Right lobe of liver (tissue), 6 donors: ENCODE results near the gene UBAC2. TPM values are rescaled to one million over a fixed set of nuclear protein-coding genes. Genes with fewer than 3 reads are reported as not detected.
A peak's percentile ranks its signal among the peaks of the same experiment; 100 is the strongest.
"Not testable (repeated sequence)": the region's sequence is repeated elsewhere in the genome, so short reads cannot be mapped to it uniquely, and the experiment has no call there.

Experiments used
- ATAC-seq, 4 donors: fragments of 200-7000 bp; cut with Tn5 transposase; one replicate each; pipeline ENCODE4 v1.9.1; 2020; ENCODE audit warnings: mild to moderate bottlenecking in 4 of 4, moderate library complexity in 4 of 4
- DNase-seq, 3 donors: peaks; one replicate each; pipeline ENCODE4 v3.0.0-alpha.2; 2020
- H3K27ac ChIP-seq, 3 donors: fragments of 200-600 bp; one replicate each; pipeline ENCODE4 v1.8.0; 2022
- H3K27me3 ChIP-seq, 2 donors: fragments of 200-600 bp; one replicate each; pipeline ENCODE4 v1.8.0; 2022
- H3K36me3 ChIP-seq, 4 donors: fragments of 200-600 bp; sonication (generic) in 1 of 4; one replicate each; pipeline versions ENCODE4 v1.5.1 to v1.8.0; 2017 to 2022; ENCODE audit warnings: control low read depth in 1 of 4
- H3K4me1 ChIP-seq, 4 donors: fragments of 200-600 bp; sonication (generic) in 1 of 4; one replicate each; pipeline versions ENCODE4 v1.5.1 to v1.8.0; 2017 to 2022; ENCODE audit warnings: control low read depth in 1 of 4
- H3K4me3 ChIP-seq, 3 donors: fragments of 200-600 bp; one replicate each; pipeline ENCODE4 v1.8.0; 2022
- H3K9me3 ChIP-seq, 4 donors: fragments of 200-600 bp; sonication (generic) in 1 of 4; one replicate each; pipeline versions ENCODE4 v1.5.1 to v1.8.0; 2017 to 2022; ENCODE audit warnings: control low read depth in 1 of 4
- POLR2A ChIP-seq: fragments of 450-650 bp; IDR thresholded peaks from one replicate; pipeline ENCODE4 v1.6.1; 2017; ENCODE audit warnings: antibody characterized with exemption, mild to moderate bottlenecking
- WGBS: methylation state at CpG from one replicate; pipeline ENCODE4 v1.1.6; 2018; ENCODE audit warnings: low coverage, low lambda C conversion rate; ENCODE audit not compliant: insufficient coverage; ENCODE audit errors: missing lambda C conversion rate; 5-methylcytosine and 5-hydroxymethylcytosine counted together
- intact Hi-C, 2 donors: fragments of 100-400 bp; cut with DNase I; formaldehyde crosslinking; loops; one replicate each; pipeline versions ENCODE4 v1.11.2 to v1.14.1; 2022
- total RNA-seq, 6 experiments: library from RNA; depleted of rRNA in 2 of 6; stranded (reverse); fragments of >200 nt in 2 of 6; fragmentation: NEBNext Ultra II Directional in 3 of 6; extraction: Animal tissue kit (Norgen Biotek cat#: 25700) in 3 of 6; gene quantifications; one replicate each; pipeline versions ENCODE4 v1.1.0 to v1.2.4, GENCODE V29; 2016 to 2023
- TF ChIP-seq, protein P1 (sequence below), 4 donors: fragments of 200-600 bp in 3 of 4; fragments of 450-650 bp in 1 of 4; IDR thresholded peaks; one replicate each; pipeline versions ENCODE4 v1.5.1 to v1.8.0; 2016 to 2022; ENCODE audit warnings: antibody characterized with exemption in 4 of 4, mild to moderate bottlenecking in 2 of 4
- donor health status: DM: no; HTN: yes; CAD: no.
- donor health status: DM: no; HTN: no; CAD: no.
- donor health status: DM: no; HTN: no; CAD: no.
- donor health status: DM: no; HTN: yes; CAD: no.
- donor health status: DM: no; HTN: yes; CAD: no.

The UBAC2 gene
- total RNA-seq, 6 experiments from 2014 or later, result 30.2 to 45.0 (median 37.0) TPM

DNA sequence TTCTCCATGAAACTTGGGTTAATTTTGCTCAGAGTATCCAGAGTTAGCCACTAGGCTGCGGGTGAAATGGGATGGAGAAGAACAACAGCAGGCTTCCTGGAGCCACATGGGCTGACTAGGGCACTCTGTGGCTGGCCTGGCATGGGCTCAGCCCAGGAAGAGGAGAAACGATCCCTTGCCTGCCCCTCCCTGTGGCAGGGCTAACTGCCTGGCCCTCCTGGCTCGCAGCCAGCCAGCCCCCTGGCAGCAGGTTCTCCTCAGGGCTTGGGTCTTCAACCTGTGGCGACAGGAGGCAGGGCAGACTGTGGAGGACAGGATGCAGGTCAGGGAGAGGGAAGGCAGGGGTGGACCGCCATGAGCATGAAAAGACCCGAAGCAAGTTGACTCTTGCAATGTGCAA lies 185.3 kb downstream of the UBAC2 start:
- no peak overlapping the region for H3K4me3 ChIP-seq
- DNase-seq, result no peak
- TF ChIP-seq, protein P1, sequence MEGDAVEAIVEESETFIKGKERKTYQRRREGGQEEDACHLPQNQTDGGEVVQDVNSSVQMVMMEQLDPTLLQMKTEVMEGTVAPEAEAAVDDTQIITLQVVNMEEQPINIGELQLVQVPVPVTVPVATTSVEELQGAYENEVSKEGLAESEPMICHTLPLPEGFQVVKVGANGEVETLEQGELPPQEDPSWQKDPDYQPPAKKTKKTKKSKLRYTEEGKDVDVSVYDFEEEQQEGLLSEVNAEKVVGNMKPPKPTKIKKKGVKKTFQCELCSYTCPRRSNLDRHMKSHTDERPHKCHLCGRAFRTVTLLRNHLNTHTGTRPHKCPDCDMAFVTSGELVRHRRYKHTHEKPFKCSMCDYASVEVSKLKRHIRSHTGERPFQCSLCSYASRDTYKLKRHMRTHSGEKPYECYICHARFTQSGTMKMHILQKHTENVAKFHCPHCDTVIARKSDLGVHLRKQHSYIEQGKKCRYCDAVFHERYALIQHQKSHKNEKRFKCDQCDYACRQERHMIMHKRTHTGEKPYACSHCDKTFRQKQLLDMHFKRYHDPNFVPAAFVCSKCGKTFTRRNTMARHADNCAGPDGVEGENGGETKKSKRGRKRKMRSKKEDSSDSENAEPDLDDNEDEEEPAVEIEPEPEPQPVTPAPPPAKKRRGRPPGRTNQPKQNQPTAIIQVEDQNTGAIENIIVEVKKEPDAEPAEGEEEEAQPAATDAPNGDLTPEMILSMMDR (IDR thresholded peaks at IDR 0.05), result no peak
- no peak for TF ChIP-seq POLR2A
- intact Hi-C loops, result no loop called here
- H3K9me3 ChIP-seq, result no peaks in the 10 kb centered on the region
- no peaks in the 10 kb centered on the region for H3K4me1 ChIP-seq
- no peaks in the 10 kb centered on the region for H3K27me3 ChIP-seq
- 100% methylated on average over 1 of the region's 6 CpGs for WGBS
- no peak overlapping the region for H3K27ac ChIP-seq
- ATAC-seq, result no peak
- peaks cover 0 to 7% (median 2%) of the 10 kb centered on the region in 4 donors for H3K36me3 ChIP-seq

DNA sequence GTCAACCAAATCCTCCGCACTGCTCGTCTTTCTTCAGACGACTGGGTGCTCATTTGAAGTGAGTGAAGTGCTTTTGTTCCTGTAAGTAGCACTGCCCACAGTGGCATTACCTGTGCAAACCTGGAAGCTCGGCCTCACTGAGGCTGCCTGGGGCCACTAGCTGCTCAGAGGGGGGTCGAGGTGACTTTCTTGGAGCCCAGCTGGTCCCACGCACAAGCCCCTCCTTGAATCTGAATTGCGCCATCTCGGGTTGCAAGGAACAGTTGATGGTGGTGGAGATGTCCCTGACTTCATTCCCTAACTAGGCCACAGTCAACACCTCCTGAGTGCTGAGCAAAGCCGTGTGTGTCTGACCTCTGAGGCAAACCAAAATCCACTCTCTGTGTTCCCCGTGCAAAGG lies 185.8 kb downstream of the UBAC2 start:
- intact Hi-C loops, result no loop called here
- no peak for ATAC-seq
- WGBS, result 77% methylated on average over 7 of the region's 10 CpGs
- Histone ChIP-seq H3K4me1 (no peaks in the 10 kb centered on the region), H3K9me3 (no peaks in the 10 kb centered on the region), H3K4me3 (no peak overlapping the region), H3K27ac (no peak overlapping the region), H3K36me3 (peaks cover 0 to 7% (median 2%) of the 10 kb centered on the region in 4 donors), H3K27me3 (no peaks in the 10 kb centered on the region)
- DNase-seq, result no peak
- TF ChIP-seq POLR2A, result no peak
- TF ChIP-seq, protein P1 (IDR thresholded peaks at IDR 0.05), result no peak

DNA sequence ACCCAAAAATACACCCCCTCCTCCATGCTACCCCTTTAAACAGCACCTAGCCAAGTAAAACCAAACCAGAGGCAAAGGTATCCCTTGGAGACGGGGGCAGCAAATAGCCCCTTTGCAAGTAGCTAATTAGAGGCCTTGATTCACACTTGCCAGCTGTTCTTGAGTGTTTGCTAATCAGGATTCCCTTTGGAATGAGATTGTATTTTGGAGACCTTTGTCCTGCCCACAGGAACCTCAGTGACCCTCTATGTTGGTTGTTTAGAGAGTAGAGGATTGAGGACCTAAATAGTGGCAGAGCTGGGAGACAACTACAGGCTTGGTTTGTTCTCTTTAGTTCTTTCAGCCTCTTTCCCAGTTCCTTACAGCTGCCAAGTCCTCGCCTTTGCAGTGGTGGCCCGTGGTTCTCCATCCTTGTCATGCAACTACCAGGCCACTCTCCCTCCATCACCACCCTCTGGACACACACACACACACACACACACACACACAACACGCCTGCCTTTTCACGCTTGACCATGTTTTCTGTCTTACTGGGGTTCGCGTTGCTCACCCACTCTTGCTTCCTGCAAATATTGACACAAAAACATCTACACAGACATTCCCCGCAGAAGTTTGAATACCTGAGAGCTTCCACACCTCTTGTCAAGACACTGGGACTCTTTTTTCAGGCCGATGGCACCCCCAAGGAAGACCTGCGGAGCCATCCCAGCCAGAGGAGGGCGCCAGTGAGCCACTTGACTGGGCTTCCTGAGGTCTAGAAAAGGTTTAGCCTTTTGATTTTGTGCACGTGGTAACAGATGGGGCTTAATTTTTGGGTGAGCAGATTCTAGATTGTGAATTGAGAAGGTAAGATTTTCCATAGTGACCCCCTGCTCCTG lies 186.5 kb downstream of the UBAC2 start:
- peaks cover 0 to 7% (median 2%) of the 10 kb centered on the region in 4 donors for H3K36me3 ChIP-seq
- H3K27me3 ChIP-seq, result no peaks in the 10 kb centered on the region
- H3K4me1 ChIP-seq, result no peaks in the 10 kb centered on the region
- ATAC-seq, result peak; percentile 14 to 54 (median 42)
- no peak for DNase-seq
- H3K27ac ChIP-seq, result no peak overlapping the region
- WGBS, result 70% methylated on average over 11 of the region's 12 CpGs
- no peaks in the 10 kb centered on the region for H3K9me3 ChIP-seq
- H3K4me3 ChIP-seq, result no peak overlapping the region
- no peak for TF ChIP-seq POLR2A
- TF ChIP-seq, protein P1 (IDR thresholded peaks at IDR 0.05), result peak; percentile 37 to 49 (median 41)
- intact Hi-C loops, result no loop called here

DNA sequence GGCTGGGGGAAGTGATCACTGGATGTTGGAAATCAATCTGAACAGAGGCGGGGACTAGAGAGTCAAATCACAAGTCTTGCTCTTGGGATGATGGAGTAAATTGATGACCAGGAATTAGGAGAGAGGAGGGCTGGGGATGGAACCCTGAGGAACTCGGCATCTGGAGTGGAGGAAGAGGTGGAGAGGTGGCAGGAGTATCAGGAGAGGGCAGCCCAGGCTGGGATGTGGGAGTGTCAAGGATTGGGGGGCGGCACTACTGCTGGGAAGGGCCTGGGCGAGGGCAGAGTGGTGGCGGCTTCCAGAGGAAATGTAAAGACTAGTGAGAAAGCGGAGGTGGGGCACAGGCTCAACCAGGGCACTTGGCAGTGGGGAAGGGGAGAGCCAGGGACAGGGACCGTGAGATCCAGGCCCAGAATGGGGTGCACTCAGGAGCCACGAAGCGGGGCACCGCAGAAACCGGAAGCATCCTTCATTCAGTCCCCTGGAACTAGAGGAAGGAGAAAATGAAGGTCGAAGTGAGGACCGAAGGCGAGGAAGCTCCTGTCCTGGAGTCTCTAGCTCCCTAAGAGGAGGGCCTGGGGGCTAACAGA lies 187.8 kb downstream of the UBAC2 start:
- WGBS, result 92% methylated on average over 8 of the region's 14 CpGs
- no peak overlapping the region for H3K4me3 ChIP-seq
- DNase-seq, result no peak
- H3K27me3 ChIP-seq, result no peaks in the 10 kb centered on the region
- no peak for ATAC-seq
- no peaks in the 10 kb centered on the region for H3K4me1 ChIP-seq
- intact Hi-C loops, result no loop called here
- no peak overlapping the region for H3K27ac ChIP-seq
- peaks cover 0 to 7% (median 2%) of the 10 kb centered on the region in 4 donors for H3K36me3 ChIP-seq
- no peaks in the 10 kb centered on the region for H3K9me3 ChIP-seq
- TF ChIP-seq, protein P1 (IDR thresholded peaks at IDR 0.05), result no peak
- no peak for TF ChIP-seq POLR2A

DNA sequence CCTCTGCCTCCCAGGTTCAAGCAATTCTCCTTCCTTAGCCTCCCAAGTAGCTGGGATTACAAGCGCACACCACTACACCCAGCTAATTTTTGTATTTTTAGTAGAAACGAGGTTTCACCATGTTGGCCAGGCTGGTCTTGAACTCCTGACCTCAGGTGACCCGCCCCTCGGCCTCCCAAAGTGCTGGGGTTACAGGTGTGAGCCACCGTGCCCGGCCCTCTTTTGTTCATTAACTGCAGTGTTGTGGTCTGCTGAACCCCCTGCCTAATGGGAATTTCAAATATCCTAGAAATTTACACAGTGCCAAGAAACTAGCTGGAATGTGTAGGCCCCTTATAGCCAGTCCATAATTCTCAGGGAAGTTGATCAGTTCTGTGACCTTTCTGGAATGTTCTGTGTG lies 188.4 kb downstream of the UBAC2 start:
- H3K27me3 ChIP-seq, H3K27ac ChIP-seq, DNase-seq, ATAC-seq, H3K4me3 ChIP-seq, H3K36me3 ChIP-seq, intact Hi-C loops, H3K9me3 ChIP-seq, H3K4me1 ChIP-seq: not testable (repeated sequence)
- WGBS, result 60% methylated on average over 2 of the region's 6 CpGs
